HEK293T (cell line): Measurements from ENCODE around the gene MYO9A.

ENCODE experiments used
- ARNT ChIP-seq: fragments of 450-650 bp; IDR thresholded peaks from 2 replicates; pipeline ENCODE4 v1.6.1; 2017; ENCODE audit warnings: mild to moderate bottlenecking
- BHLHE40 ChIP-seq: fragments of 450-650 bp; IDR thresholded peaks from 2 replicates; pipeline ENCODE4 v1.6.1; 2016; ENCODE audit warnings: mild to moderate bottlenecking, moderate library complexity, borderline replicate concordance
- CTBP1 ChIP-seq: fragments of 450-650 bp; IDR thresholded peaks from 2 replicates; pipeline ENCODE4 v1.6.1; 2016; ENCODE audit warnings: borderline replicate concordance
- ELF4 ChIP-seq: fragments of 450-650 bp; IDR thresholded peaks from 2 replicates; pipeline ENCODE4 v1.6.1; 2017; ENCODE audit warnings: antibody characterized with exemption
- FOXA1 ChIP-seq: fragments of 450-650 bp; IDR thresholded peaks from 2 replicates; pipeline ENCODE4 v1.6.1; 2016; ENCODE audit warnings: mild to moderate bottlenecking
- FOXK2 ChIP-seq: fragments of 450-650 bp; IDR thresholded peaks from 2 replicates; pipeline ENCODE4 v1.6.1; 2016; ENCODE audit warnings: mild to moderate bottlenecking
- FOXM1 ChIP-seq: fragments of 450-650 bp; IDR thresholded peaks from 2 replicates; pipeline ENCODE4 v1.6.1; 2017; ENCODE audit warnings: mild to moderate bottlenecking, borderline replicate concordance
- HDGF ChIP-seq: fragments of 450-650 bp; IDR thresholded peaks from 2 replicates; pipeline ENCODE4 v1.6.1; 2017; ENCODE audit warnings: antibody characterized with exemption, borderline replicate concordance
- L3MBTL2 ChIP-seq: fragments of 450-650 bp; conservative IDR thresholded peaks from 2 replicates; pipeline ENCODE4 v1.6.1; 2016; ENCODE audit warnings: mild to moderate bottlenecking
- NFRKB ChIP-seq: fragments of 450-650 bp; IDR thresholded peaks from 2 replicates; pipeline ENCODE4 v1.6.1; 2016; ENCODE audit warnings: mild to moderate bottlenecking, moderate library complexity
- PKNOX1 ChIP-seq: fragments of 450-650 bp; IDR thresholded peaks from 2 replicates; pipeline ENCODE4 v1.6.1; 2016
- SP1 ChIP-seq: fragments of 450-650 bp; IDR thresholded peaks from 2 replicates; pipeline ENCODE4 v1.6.1; 2017
- SUZ12 ChIP-seq: fragments of 450-650 bp; IDR thresholded peaks from 2 replicates; pipeline ENCODE4 v1.6.1; 2016; ENCODE audit warnings: mild to moderate bottlenecking
- TARDBP ChIP-seq: fragments of 450-650 bp; IDR thresholded peaks from 2 replicates; pipeline ENCODE4 v1.6.1; 2016

GRCh38 chr15:71815301-71815700 is 302.6 kb downstream of the MYO9A start:
- TF ChIP-seq BHLHE40, result no peak
- no peak for TF ChIP-seq SUZ12
- no peak for TF ChIP-seq ARNT
- TF ChIP-seq FOXK2, result no peak
- TF ChIP-seq ELF4, result no peak
- TF ChIP-seq NFRKB, result no peak
- TF ChIP-seq TARDBP, result no peak
- no peak for TF ChIP-seq FOXM1
- TF ChIP-seq SP1, result no peak
- TF ChIP-seq HDGF, result no peak
- no peak for TF ChIP-seq CTBP1
- no peak for TF ChIP-seq FOXA1
- TF ChIP-seq L3MBTL2, result no peak
- no peak for TF ChIP-seq PKNOX1
